Muscle of arm (tissue), 12 donors: ENCODE data around the gene CLEC16A. TPM values are rescaled to one million over a fixed set of nuclear protein-coding genes. Genes with fewer than 3 reads are reported as not detected.

Source experiments
- DNase-seq: peaks from one replicate; pipeline ENCODE4 v3.0.0-alpha.2; 2013
- polyA plus RNA-seq, 12 donors: library from polyadenylated mRNA; unstranded; fragments of 120-200 nt; gene quantifications; one replicate each; pipeline ENCODE4 v1.2.1, GENCODE V29; 2013; ENCODE audit not compliant: insufficient read length in 12 of 12

Gene CLEC16A
- polyA plus RNA-seq, 12 donors, result 11.8 to 16.1 (median 14.0) TPM; not detected in 1

DNA sequence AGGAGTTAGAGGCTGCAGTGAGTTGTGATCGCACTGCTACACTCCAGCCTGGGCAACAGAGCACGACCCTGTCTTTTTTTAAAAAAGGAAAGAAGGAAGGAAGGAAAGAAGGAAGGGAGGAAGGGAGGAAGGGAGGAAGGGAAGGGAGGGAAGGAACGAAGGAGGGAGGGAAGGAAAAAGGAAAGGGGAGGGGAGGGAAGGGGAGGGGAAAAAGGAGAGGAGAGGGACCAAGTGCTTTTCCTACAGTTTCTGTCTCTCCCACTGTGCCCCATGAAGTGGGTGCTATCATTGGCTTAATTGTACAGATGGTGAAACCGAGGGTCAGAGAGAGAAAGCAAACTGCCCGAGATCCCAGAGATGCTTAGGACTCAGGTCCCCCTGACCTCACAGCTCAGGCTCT lies 254.0 kb downstream of the CLEC16A start:
- DNase-seq, result no peak

DNA sequence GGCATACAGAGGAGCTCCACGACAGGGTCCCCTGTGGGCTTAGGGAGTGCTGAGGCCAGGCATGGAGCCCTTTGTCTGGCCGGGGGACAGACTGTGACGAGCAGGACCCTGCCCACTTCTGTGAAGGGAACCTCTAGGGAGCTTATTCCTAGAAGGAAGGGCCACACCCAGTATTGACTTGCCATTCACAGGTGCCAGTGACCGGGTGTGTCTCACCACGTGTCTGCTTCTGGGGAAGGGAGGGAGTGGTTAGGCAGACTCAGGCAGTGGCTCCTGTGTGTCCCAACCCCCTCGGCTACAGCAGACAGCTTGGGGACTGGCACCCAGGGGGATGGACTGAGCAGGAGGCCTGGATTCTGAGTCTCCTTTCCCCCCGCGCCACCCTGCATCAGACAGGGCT lies 254.5 kb downstream of the CLEC16A start:
- DNase-seq, result no peak

DNA sequence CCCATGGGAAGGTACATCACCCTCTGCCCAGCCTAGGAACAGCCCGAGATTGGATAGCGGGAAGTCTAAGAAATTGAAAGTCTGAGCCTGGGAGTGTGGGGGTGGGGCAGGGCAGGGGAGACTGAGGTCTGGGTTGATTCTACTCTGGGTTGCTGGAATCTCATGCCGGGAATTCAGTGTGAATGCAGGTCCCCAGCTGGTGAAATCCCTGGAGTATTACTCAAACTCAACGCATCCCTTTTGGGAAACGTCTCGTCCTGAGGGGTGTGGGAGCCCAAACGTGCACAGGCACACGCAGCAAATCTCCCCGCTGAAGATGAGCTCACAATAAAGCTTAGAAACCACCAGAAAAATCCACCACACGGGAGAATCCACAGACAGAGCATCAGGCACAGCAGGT lies 256.2 kb downstream of the CLEC16A start:
- DNase-seq, result no peak

DNA sequence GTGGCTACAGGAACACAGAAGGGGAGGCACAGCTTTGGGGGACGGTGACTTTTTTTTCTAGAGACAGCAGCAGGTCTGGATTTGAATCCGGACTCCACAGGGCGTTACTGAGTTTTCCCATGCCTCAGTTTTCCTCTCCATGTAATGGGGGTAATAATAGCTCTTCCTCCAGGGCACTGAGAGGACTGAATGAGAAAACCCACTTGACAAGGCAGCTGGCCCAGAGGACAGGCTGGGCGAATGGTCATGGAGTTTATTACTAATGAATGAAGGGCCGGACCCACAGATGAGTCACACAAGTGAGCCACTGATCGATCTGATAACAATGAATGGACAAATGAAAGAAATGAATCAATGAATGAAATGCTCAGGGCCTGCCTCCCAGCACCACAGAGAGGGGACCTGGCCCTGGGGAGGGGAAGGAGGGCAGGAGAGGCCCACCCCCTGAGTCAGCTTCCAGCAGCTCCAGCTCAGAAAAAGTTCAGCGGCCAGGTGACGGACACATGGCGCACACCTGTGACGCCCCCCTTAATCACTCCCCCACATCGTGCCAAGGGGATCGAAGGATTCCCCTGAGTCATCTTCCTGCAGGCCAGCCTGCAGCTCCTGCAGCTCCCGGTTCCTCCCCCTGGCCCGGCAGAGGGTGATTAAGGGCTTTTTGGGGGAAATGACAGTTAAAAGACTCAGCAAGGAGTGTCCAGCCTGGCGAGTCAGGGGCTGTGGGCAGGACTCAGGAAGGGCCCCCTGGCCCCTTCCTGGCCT lies 257.3 kb downstream of the CLEC16A start:
- DNase-seq, result no peak

DNA sequence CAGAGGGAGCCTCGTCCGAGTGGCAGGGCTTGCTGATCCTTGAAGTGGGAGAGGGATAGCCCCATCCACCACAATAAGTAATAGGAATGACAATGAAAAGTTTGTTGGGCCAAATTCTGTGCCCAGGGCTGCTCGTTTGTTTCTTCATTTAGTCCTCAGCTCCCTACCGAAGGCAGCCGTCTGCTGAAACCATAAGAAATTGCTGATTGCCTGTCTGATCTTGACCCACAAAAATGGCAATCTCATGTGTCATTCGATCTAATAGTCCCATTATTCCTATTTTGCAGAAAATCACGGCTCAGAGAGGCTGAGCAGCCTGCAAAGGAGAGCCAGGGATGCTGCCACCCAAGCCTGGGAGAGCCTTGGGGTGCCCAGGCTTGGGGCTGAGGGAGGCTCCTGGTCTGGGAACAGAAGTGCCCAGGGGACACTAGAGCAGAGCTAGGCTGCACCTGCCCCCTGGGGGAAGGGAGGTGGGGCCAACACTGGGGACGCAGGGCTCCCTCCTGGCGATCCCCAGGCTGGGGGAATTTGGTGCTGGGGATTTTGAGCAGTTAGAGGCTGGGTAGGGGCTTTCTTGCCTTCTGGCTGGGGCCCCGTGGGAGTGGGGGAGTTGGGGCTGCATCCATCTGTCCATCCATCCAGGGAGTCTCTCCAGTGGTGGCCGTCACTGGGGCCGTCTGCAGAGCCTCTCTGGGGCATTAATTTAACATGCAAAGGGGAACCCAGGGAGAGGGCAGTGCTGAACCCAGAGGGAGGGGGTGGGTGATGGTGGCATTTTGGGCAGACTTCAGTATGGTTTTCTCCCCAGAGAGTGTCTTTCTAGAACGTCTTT lies 258.1 kb downstream of the CLEC16A start:
- DNase-seq, result no peak

DNA sequence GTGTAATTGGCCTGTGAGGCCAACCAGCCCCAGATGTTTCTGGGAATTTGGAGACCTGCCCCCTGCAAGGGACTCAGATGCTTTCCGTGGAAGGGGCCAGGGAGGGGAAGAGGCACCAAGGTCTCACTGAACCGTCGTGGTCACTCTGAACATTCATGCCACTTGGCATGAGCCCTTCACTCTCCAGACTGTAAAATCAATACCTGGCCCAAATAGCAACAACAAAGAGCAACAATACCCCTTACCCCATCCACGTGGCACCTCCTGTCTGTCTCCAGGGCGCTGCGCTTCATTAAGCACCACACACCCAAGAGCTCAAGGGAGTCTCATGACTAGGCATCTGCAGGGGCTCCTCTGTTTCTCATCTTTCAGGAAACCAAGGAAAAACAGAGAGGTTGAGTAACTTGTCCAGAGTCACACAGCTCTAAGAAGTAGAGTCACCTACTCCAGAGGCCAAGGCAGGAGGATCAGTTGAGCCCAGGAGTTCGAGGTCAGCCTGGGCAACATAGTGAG lies 258.8 kb downstream of the CLEC16A start:
- DNase-seq, result no peak

DNA sequence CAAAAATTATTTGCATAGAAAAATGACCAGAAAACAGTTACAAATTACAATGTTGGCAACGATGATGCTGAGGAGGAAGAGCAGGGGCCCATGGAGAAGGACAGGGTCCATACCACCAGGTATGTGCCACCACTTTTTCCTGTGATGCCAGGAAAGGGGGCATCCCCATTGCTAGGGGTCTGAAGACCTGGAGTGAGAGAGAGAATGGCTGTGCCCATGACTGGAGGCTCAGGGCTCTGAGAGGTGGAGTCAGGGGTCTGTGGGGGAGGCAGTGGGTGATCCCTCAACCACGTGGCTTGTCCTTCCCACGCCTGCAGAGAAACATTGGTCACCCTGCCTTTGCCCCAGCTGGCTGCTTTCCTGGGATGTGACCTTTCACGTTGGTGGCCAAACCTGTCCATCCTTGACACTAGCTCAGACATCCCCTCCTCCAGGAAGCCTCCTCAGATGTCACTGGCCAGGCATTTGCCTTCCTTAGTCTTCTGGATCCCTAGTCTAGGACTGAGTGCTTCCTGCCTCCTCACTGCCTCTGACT lies 260.2 kb downstream of the CLEC16A start:
- no peak for DNase-seq

DNA sequence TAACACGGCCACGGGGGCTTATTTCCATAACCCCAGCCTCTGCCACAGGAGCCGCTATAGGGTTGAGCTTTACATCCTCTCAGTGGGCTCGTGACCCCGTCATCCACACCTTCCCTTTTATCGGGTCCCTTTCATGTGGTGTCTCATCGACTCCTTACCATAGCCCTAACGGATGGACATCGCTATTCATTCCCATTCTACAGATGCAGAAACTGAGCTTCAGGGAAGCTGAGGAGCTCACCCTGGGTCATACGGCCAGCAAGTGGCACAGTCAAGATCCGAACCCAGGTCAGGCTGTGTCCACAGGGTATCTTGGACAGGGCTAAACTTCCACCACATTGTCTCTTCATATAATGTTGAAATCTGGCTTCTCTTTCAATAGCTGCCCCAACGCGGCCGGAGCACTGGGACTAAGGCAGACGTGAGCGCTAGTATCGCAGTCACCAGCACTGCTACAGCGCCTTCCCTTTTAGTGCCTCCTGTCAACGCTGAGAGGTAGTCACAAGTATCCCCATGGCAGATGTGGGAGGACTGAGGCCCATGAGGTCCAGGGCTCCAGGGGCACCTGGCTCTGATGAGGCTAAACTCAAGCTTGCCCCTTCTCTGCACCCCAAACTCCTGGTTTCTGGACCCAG lies 260.8 kb downstream of the CLEC16A start:
- DNase-seq, result no peak

DNA sequence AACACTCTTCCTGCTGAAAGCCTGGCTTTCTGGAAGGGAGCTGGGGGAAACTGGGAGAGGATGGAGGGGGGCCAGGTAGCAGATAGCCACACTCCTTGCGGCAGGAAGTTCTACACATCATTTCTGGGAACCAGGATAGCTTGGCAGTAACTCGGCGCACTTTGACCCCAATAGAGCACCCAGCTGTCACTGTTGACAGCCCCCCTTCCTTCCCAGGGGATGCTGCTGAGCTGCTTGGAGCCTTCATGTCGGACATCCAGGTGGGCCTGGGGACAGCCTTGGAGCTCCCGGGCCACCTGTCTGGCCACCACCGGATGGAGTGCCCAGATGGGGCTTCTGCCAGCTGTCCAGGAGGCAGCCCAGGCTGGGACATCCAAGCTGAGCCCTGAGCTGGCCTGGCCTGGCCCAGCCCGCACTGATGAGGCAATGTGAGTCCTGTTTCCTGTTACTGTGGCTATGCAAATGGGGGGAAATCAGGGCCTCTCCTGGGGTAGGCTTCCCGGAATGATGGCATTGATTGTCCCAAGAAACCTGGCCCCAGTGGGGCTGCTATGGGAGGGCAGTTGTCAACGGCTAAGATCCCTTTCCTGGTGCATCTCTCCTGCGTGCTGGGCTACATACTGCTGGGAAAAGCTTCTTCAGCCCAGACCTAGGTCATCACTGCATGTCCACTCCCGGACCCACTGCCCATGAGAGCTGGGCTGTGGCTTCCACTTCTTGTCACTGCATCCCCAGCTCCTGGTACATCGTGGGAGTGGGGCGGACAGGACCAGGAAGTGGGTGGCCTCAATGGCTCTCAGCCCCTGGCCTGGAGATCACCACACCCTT lies 261.6 kb downstream of the CLEC16A start:
- no peak for DNase-seq

DNA sequence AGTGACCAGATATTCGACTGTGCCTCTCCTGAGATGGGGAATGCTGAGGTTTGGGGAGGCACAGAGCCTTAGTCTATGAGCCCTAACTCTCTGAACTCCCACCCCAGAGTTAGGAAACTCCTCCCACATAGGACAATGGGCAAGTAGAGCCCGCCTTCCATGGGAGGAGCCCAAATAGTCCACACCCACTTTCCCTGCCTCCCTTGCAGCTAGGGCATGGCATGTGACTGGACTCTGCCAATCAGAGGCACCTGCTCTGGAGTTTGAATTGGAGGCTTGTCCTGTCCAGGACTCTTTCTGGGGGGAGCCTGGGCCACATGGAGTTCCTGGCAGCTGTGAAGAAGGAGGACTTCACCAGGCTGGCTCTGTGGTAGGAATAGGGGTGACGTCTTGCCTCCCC lies 263.3 kb downstream of the CLEC16A start:
- no peak for DNase-seq

DNA sequence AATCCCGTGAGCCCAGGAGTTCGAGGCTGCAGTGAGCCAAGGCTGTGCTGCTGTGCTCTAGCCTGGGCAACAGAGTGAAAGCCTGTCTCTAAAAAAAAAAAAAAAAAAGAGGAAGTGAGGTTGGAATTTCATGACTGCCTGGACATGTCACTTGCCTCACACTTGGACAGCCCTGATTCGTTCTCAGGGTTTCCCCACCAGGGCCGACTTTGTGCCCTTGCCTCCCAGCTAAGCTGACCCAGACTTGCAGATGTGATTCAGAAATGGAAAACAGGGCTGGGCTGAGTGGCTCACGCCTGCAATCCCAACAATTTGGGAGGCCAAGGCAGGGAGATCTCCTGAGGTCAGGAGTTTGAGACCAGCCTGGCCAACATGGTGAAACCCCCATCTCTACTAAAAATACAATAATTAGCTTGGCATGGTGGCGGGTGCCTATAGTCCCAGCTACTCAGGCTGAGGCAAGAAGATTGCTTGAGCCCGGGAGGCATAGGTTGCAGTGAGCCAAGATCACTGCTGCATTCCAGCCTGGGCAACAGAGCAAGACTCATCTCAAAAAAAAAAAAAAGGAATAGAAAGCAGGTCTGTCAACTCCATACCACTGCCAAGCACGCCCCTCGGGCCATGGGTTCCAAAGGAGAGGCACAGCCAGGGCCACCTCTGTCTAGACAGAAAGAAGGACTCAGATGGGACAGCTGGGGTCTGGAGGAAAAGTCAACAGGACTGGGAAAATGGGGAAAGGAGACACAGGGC lies 264.7 kb downstream of the CLEC16A start:
- no peak for DNase-seq

DNA sequence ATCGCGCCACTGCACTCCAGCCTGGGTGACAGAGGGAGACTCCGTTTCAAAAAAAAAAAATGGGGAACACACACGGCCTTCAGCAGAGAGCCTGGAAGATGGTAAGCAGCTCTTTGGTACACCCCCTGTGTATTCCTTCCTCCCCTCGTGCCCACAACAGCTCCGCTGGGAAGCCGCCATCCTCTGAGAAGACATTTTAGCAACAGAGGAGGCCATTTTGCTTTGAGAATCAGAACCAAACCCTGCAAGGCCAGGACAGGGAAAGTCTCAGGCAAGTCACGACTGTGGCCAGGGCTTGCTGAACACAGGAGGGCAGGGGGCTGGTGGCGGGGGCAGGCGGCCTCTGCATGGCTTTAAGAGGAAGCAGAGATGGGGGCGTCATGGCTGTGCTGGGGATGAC lies 265.9 kb downstream of the CLEC16A start:
- no peak for DNase-seq

DNA sequence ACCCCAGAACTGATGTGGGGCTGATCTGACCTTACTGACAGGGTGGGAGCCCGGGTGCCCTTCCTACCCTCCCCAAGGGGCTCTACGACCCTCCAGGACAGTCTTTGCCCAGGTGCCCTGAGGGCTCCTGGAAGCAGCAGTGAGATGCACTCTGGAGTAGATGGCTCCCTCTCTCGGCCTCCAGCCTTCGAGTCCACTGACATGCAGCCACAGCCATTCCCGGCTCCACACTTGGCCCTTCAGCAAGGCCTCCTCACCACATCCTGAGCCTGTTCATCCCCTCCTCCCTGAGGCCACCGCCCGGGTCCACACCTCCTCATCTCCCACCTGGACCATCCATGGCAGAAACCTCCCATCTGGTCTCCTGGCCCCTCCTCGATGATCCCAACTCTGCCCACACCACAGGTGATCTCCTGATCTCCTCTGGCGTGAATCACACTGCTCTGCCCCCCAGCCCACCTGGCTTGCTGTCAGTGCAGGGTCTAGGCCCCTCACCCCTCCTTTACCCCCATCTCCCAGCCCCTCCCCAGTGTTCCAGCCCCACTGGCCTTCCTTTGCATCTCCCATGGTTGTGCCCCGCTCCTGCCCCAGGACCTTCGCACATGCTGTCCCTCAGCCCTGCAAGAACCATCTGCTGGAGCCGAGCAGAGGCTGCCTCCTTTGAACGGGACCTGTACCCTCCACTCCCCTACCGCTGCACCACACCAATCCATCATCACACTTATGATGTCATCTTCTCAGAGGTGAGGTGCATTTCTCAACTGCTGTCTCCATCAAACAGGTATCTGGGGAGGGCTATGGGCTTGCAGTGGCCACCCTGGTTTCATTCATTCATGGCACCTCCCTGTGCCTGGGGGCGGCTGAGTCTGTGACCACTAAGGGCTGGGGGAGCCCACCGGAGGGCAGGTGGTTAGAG lies 267.0 kb downstream of the CLEC16A start:
- no peak for DNase-seq

DNA sequence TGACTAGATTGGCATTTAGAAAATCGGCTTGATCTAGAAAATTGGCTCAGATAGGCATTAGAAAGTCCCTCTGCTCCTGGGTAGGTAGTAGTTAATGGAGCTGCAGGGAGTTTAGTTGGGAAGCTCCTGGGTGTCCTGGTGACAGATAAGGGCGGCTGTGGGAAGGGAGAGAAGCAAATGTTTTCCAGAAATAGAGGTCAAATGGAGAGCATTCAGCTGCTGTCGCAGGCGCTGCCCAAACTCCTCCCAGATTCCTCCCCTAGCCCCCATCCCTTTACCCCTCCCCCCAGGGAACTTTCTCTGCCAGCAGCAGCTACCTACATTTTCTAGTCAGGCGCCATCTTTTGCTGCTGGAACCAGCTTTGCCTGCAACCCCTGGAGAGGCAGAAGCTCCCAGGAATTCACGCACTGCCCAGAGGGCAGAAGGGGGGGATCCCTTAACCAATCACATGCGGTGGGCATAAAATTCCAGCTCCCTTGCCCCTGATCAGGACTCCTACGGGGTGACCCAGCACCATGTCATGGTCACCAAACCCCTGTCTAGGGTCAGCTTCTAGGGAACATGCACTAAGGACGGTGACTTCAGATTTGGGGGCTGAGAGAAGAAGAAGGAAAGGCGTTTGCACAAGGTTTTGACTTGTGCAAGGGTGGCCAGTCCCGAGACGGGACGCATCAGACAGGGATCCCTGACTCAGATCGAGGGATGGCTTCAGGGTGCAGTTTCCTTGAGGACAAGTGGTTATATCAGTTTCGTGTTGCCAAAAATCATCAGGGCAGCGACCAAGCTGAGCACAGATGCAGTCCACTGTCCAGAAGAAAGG lies 267.8 kb downstream of the CLEC16A start:
- DNase-seq, result peak; percentile 41

DNA sequence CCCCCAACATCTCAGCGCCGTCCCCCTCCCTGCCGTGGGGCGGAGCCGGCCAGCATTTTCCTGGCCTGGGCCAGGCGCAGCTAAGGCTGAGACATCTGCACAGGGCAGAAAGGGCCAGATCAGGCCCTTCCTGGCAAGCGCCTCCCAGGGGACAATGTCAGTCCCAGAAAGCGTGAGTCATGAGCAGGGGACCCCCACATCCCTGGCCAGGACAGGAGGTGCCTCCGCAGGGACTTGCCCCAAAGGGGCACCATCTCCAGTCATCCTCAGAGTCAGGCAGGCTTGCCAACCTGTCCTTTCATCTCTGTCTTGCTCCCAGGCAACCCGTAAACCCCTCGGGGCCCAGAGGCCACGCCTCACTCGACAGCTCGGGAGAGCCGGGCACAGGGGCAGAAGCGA lies 268.4 kb downstream of the CLEC16A start:
- no peak for DNase-seq

DNA sequence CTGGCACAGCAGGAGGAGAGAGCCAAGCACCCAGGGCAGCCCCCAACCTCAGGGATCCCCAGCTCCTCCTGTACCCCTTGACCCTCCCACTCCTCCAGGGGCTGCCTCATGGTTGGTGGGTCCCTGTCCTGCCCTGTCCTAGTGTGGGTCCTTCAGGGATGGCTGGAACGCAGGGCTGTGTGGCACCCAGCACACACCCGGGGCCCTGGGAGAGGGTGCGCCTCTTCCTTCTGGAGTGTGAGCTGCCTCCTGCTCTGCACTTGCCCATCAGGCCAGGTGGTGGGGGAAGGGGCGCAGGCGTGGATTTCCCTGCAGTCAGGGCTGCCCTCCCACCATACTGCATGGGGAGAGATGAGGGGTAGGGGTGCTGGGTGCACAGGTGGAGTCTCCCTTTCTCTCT lies 269.0 kb downstream of the CLEC16A start:
- DNase-seq, result no peak

DNA sequence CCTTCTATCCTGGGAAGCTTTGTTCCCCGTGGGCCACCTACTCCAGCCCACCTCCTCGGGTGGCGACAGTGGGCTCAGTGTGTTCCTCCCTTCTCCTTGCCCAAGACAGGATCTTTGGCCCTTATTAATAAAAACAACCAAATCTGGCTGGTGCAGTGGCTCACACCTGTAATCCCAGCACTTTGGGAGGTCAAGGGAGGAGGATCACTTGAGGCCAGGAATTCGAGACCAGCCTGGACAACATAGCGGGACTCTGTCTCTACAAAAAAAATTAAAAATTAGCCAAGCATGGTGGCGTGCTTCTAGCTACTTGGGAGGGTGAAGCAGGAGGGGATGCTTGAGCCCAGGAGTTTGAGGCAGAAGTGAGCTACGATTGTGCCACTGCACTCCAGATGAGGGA lies 269.4 kb downstream of the CLEC16A start:
- no peak for DNase-seq

DNA sequence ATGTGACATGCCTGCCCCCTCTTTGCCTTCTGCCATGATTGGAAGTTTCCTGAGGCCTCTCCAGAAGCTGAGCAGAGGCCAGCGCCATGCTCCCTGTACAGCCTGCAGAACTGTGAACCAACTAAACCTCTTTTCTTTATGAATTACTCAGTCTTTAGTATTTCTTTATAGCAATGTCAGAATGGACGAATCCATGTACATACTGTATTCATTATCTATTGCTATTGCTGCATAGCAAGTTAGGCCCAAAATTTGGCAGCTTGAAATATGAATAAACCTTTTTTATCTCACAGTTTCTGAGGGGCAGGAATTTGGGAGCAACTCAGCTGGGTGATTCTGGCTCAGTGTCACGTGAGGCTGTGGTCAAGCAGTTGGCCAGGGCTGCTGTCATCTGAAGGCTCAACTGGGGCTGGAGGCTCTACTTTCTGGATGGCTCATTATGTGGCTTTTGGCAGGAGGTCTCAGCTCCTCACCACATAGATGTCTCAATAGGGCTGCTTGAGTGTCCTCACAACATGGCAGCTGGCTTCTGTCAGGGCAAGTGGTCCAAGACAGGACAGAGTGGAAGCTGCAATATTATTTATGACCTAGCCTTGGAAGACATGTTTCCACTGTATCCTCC lies 271.7 kb downstream of the CLEC16A start:
- DNase-seq, result no peak
